ENCODE results near the gene CASQ2.

GRCh38 chr1:115811140-115811828 lies 42.8 kb upstream of the CASQ2 start:
- TF ChIP-seq, protein P1, sequence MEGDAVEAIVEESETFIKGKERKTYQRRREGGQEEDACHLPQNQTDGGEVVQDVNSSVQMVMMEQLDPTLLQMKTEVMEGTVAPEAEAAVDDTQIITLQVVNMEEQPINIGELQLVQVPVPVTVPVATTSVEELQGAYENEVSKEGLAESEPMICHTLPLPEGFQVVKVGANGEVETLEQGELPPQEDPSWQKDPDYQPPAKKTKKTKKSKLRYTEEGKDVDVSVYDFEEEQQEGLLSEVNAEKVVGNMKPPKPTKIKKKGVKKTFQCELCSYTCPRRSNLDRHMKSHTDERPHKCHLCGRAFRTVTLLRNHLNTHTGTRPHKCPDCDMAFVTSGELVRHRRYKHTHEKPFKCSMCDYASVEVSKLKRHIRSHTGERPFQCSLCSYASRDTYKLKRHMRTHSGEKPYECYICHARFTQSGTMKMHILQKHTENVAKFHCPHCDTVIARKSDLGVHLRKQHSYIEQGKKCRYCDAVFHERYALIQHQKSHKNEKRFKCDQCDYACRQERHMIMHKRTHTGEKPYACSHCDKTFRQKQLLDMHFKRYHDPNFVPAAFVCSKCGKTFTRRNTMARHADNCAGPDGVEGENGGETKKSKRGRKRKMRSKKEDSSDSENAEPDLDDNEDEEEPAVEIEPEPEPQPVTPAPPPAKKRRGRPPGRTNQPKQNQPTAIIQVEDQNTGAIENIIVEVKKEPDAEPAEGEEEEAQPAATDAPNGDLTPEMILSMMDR (IDR thresholded peaks at IDR 0.05 in 2 of 3, conservative IDR thresholded peaks at IDR 0.05 in 1 of 3; ENCODE audit: borderline replicate concordance in 1 of 3, insufficient read depth in 1 of 3, low read depth in 2 of 3, low read length in 2 of 3), result no peak
- TF ChIP-seq SRF (IDR thresholded peaks at IDR 0.05; ENCODE audit: low read depth) (no peak), TCF7L2 (IDR thresholded peaks at IDR 0.05; ENCODE audit: borderline replicate concordance, extremely low read depth, insufficient read depth, insufficient read length) (no peak), POLR2A (IDR thresholded peaks at IDR 0.05; ENCODE audit: borderline replicate concordance, extremely low read depth, insufficient read depth, insufficient read length) (no peak), POLR2AphosphoS5 (IDR thresholded peaks at IDR 0.05; ENCODE audit: low read depth, low read length) (no peak), EZH2 (IDR thresholded peaks at IDR 0.05) (no peak), ZNF274 (IDR thresholded peaks at IDR 0.05; ENCODE audit: low read depth, low read length) (no peak), FOSL1 (IDR thresholded peaks at IDR 0.05; ENCODE audit: low read depth) (no peak), EZH2phosphoT487 (IDR thresholded peaks at IDR 0.05; ENCODE audit: borderline replicate concordance) (no peak)
- TF ChIP-seq, protein P2, sequence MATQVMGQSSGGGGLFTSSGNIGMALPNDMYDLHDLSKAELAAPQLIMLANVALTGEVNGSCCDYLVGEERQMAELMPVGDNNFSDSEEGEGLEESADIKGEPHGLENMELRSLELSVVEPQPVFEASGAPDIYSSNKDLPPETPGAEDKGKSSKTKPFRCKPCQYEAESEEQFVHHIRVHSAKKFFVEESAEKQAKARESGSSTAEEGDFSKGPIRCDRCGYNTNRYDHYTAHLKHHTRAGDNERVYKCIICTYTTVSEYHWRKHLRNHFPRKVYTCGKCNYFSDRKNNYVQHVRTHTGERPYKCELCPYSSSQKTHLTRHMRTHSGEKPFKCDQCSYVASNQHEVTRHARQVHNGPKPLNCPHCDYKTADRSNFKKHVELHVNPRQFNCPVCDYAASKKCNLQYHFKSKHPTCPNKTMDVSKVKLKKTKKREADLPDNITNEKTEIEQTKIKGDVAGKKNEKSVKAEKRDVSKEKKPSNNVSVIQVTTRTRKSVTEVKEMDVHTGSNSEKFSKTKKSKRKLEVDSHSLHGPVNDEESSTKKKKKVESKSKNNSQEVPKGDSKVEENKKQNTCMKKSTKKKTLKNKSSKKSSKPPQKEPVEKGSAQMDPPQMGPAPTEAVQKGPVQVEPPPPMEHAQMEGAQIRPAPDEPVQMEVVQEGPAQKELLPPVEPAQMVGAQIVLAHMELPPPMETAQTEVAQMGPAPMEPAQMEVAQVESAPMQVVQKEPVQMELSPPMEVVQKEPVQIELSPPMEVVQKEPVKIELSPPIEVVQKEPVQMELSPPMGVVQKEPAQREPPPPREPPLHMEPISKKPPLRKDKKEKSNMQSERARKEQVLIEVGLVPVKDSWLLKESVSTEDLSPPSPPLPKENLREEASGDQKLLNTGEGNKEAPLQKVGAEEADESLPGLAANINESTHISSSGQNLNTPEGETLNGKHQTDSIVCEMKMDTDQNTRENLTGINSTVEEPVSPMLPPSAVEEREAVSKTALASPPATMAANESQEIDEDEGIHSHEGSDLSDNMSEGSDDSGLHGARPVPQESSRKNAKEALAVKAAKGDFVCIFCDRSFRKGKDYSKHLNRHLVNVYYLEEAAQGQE (IDR thresholded peaks at IDR 0.05; ENCODE audit: low read depth), result no peak
- TF ChIP-seq, protein P3, sequence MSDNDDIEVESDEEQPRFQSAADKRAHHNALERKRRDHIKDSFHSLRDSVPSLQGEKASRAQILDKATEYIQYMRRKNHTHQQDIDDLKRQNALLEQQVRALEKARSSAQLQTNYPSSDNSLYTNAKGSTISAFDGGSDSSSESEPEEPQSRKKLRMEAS (IDR thresholded peaks at IDR 0.05), result no peak
